Ovary (tissue), 9 donors: Measurements from ENCODE around the gene PAPSS1. TPM values are rescaled to one million over a fixed set of nuclear protein-coding genes. Genes with fewer than 3 reads are reported as not detected.

Experiments used
- DNase-seq, 5 donors: peaks; one replicate each; pipeline ENCODE4 v3.0.0-alpha.2; 2019 to 2020
- H3K27ac ChIP-seq, 2 donors: fragments of 200-600 bp; one replicate each; pipeline versions ENCODE4 v1.5.1 to v1.8.0; 2019 to 2022
- H3K27me3 ChIP-seq: fragments of 200-600 bp; one replicate; pipeline ENCODE4 v1.8.0; 2022
- H3K36me3 ChIP-seq: fragments of 200-600 bp; sonication (generic); one replicate; pipeline ENCODE4 v1.5.1; 2019
- H3K4me1 ChIP-seq: one replicate; pipeline ENCODE4 v1.8.1; 2013; ENCODE audit warnings: mild to moderate bottlenecking, moderate library complexity; ENCODE audit not compliant: insufficient read depth
- H3K4me3 ChIP-seq: fragments of 200-600 bp; sonication (generic); one replicate; pipeline ENCODE4 v1.5.1; 2017
- H3K9me3 ChIP-seq, 2 donors: fragments of 200-600 bp in 1 of 2; sonication (generic) in 1 of 2; one replicate each; pipeline versions ENCODE4 v1.5.1 to v1.8.1; 2013 to 2019; ENCODE audit warnings: mild to moderate bottlenecking in 1 of 2, moderate library complexity in 1 of 2
- EP300 ChIP-seq: sonication (generic); formaldehyde crosslinking; IDR thresholded peaks from one replicate; pipeline ENCODE4 v1.6.1; 2017; ENCODE audit warnings: antibody characterized with exemption
- POLR2A ChIP-seq: fragments of 450-650 bp; IDR thresholded peaks from one replicate; pipeline ENCODE4 v1.6.1; 2017; ENCODE audit warnings: antibody characterized with exemption, mild to moderate bottlenecking, moderate library complexity
- WGBS, 3 donors: extraction: QIAGEN DNeasy Blood & Tissue Kit in 1 of 3; methylation state at CpG; one replicate each; pipeline versions ENCODE4 v1.1.5 to v1.1.7; 2013 to 2017; 5-methylcytosine and 5-hydroxymethylcytosine counted together
- intact Hi-C, 4 donors: fragments of 100-400 bp; cut with DNase I; formaldehyde crosslinking; loops; one replicate each; pipeline versions ENCODE4 v1.11.0 to v1.15.1; 2022 to 2023
- polyA plus RNA-seq, 2 donors: library from polyadenylated mRNA; stranded (reverse); fragments of 200-250 nt in 1 of 2; fragments of 350-450 nt in 1 of 2; fragmentation: Illumina TruSeq in 1 of 2; extraction: RNeasy Lipid Tissue Mini Kit (QIAGEN cat#74804) in 1 of 2; gene quantifications; one replicate each; pipeline ENCODE4 v1.2.3, GENCODE V29; 2013 to 2014
- total RNA-seq, 7 donors: library from RNA; depleted of rRNA in 2 of 7; stranded (reverse); fragments of >200 nt in 2 of 7; fragmentation: NEBNext Ultra II Directional in 3 of 7; extraction: Animal tissue kit (Norgen Biotek cat#: 25700) in 3 of 7; gene quantifications; one replicate each; pipeline versions ENCODE4 v1.1.0 to v1.2.4, GENCODE V29; 2016 to 2023
- TF ChIP-seq, protein P1 (sequence below), 3 donors: fragments of 450-650 bp in 2 of 3; fragments of 200-600 bp in 1 of 3; IDR thresholded peaks; one replicate each; pipeline versions ENCODE4 v1.5.1 to v1.8.0; 2016 to 2022; ENCODE audit warnings: antibody characterized with exemption in 3 of 3, mild to moderate bottlenecking in 1 of 3
- donor health status: DM: no; HTN: no; CAD: no; lungs with moderate emphysema.
- donor health status: DM: no; HTN: no; CAD: no.
- donor health status: Bipolar disorder and iron deficiency.
- donor health status: DM: yes; HTN: yes; CAD: no.
- donor health status: DM: no; HTN: no; CAD: no.
- donor health status: DM: yes; HTN: yes; CAD: no.

Gene PAPSS1
- total and polyA plus RNA-seq, 9 donors = 19.8 to 50.3 (median 28.0) TPM

DNA sequence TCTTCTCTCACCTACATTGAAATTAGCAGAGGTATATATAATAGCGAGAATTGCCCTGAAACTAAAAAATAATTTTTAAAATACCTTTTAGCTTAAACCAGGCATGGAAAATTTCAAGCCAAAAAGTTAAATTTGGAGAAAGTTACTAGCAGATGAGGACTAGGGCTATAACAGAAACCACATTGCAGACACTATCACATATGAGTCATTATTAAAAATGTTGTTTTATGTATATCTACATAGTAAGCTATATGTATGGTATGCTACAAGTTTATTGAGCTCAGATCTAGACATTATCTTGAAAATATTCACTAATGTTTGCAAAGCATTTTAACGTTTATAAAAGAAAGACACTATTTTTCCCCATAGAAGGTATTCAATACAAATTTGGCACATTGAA is 147.8 kb downstream of the PAPSS1 start:
- intact Hi-C loops = no loop called here
- no peaks in the 10 kb centered on the region for H3K9me3 ChIP-seq
- TF ChIP-seq, protein P1, sequence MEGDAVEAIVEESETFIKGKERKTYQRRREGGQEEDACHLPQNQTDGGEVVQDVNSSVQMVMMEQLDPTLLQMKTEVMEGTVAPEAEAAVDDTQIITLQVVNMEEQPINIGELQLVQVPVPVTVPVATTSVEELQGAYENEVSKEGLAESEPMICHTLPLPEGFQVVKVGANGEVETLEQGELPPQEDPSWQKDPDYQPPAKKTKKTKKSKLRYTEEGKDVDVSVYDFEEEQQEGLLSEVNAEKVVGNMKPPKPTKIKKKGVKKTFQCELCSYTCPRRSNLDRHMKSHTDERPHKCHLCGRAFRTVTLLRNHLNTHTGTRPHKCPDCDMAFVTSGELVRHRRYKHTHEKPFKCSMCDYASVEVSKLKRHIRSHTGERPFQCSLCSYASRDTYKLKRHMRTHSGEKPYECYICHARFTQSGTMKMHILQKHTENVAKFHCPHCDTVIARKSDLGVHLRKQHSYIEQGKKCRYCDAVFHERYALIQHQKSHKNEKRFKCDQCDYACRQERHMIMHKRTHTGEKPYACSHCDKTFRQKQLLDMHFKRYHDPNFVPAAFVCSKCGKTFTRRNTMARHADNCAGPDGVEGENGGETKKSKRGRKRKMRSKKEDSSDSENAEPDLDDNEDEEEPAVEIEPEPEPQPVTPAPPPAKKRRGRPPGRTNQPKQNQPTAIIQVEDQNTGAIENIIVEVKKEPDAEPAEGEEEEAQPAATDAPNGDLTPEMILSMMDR (IDR thresholded peaks at IDR 0.05) = no peak
- no peak for TF ChIP-seq EP300
- no peak for TF ChIP-seq POLR2A
- H3K27ac ChIP-seq = no peak overlapping the region
- no peaks in the 10 kb centered on the region for H3K36me3 ChIP-seq
- no peaks in the 10 kb centered on the region for H3K4me1 ChIP-seq
- no peak for DNase-seq
- 71 to 87% (median 74%) methylated on average over 2 of the region's 2 CpGs for WGBS, 3 donors
- H3K27me3 ChIP-seq = no peaks in the 10 kb centered on the region
- no peak overlapping the region for H3K4me3 ChIP-seq

GRCh38 chr4:107570952-107571351 is 149.1 kb downstream of the PAPSS1 start:
- intact Hi-C loops = no loop called here
- H3K9me3 ChIP-seq = no peaks in the 10 kb centered on the region
- no peak overlapping the region for H3K4me3 ChIP-seq
- 33 to 56% (median 48%) methylated on average over 2 of the region's 2 CpGs for WGBS, 3 donors
- H3K36me3 ChIP-seq = no peaks in the 10 kb centered on the region
- DNase-seq = no peak
- no peaks in the 10 kb centered on the region for H3K4me1 ChIP-seq
- TF ChIP-seq, protein P1 (IDR thresholded peaks at IDR 0.05) = no peak
- TF ChIP-seq EP300 (no peak), POLR2A (no peak)
- no peak overlapping the region for H3K27ac ChIP-seq
- no peaks in the 10 kb centered on the region for H3K27me3 ChIP-seq

DNA sequence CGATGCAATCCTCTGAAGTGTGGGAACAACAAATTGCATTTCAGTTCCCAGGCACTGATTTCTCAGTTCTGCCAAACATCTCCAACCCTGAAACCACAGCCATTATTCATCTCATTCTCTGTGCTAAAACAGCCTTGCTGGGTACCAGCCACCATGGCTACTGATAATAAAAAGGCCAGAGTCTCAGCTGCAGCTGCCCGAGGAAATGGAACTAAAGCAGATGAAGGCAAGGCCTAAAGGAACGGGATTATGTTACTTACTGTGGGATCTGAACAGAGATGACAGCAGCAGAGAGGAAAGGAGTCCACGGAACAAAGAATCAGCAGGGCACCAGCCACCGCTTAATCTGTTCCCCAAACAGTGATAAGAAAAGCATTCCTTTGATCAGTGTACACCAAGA is 155.7 kb downstream of the PAPSS1 start:
- TF ChIP-seq, protein P1 (IDR thresholded peaks at IDR 0.05) = no peak
- no peak for TF ChIP-seq EP300
- TF ChIP-seq POLR2A = no peak
- H3K27me3 ChIP-seq = peaks cover 3% of the 10 kb centered on the region
- 38 to 46% (median 43%) methylated on average over 5 of the region's 5 CpGs for WGBS, 3 donors
- intact Hi-C loops = no loop called here
- H3K36me3 ChIP-seq = no peaks in the 10 kb centered on the region
- no peaks in the 10 kb centered on the region for H3K9me3 ChIP-seq
- no peak overlapping the region for H3K27ac ChIP-seq
- DNase-seq = no peak
- no peaks in the 10 kb centered on the region for H3K4me1 ChIP-seq
- H3K4me3 ChIP-seq = no peak overlapping the region

Other genes with a start within 250 kb of the PAPSS1 start
- 100 to 1,000 TPM in 1 of 7 donors, 10 to 100 TPM in 2, 1 to 10 TPM in 4; 2.0 to 156 (median 7.3) TPM for gene SGMS2, start 104.7 kb upstream of the PAPSS1 start, total RNA-seq
- gene SGMS2, start 104.7 kb upstream of the PAPSS1 start, polyA plus RNA-seq = 1 to 10 TPM; 1.2 to 6.9 TPM
- gene CYP2U1, start 211.3 kb upstream of the PAPSS1 start, total RNA-seq = 10 to 100 TPM in 6 of 7 donors, 1 to 10 TPM in 1; 7.2 to 15.6 (median 11.9) TPM
- 10 to 100 TPM in 1 of 2 donors, 1 to 10 TPM in 1; 7.3 to 19.7 TPM for gene CYP2U1, start 211.3 kb upstream of the PAPSS1 start, polyA plus RNA-seq